IPS-NIHi11 (cell line): ENCODE results near the gene NOS1AP.
"Not testable (repeated sequence)": the region's sequence is repeated elsewhere in the genome, so short reads cannot be mapped to it uniquely, and the experiment has no call there.

Source experiments
- DNase-seq: peaks from one replicate; pipeline ENCODE4 v3.0.0; 2012; ENCODE audit warnings: mixed read lengths, low spot score

Gene NOS1AP

GRCh38 chr1:162169031-162169790 lies 99.7 kb downstream of the NOS1AP start:
- DNase-seq = no peak

GRCh38 chr1:162171111-162171510 lies 101.6 kb downstream of the NOS1AP start:
- no peak for DNase-seq

GRCh38 chr1:162172311-162173102 lies 103.0 kb downstream of the NOS1AP start:
- DNase-seq = no peak

GRCh38 chr1:162173607-162174006 lies 104.1 kb downstream of the NOS1AP start:
- not testable (repeated sequence) for DNase-seq

GRCh38 chr1:162174027-162174426 lies 104.5 kb downstream of the NOS1AP start:
- not testable (repeated sequence) for DNase-seq

- DNase-seq = peak; percentile 48
Observed at GRCh38 chr1:162175379-162176081, 106.0 kb downstream of the NOS1AP start.

GRCh38 chr1:162177126-162177525 lies 107.6 kb downstream of the NOS1AP start:
- no peak for DNase-seq

- no peak for DNase-seq
Observed at GRCh38 chr1:162178432-162178831, 108.9 kb downstream of the NOS1AP start.

GRCh38 chr1:162179121-162179520 lies 109.6 kb downstream of the NOS1AP start:
- DNase-seq = no peak

GRCh38 chr1:162180813-162181212 lies 111.3 kb downstream of the NOS1AP start:
- no peak for DNase-seq

GRCh38 chr1:162182090-162182489 lies 112.6 kb downstream of the NOS1AP start:
- DNase-seq = no peak

- DNase-seq = no peak
Observed at GRCh38 chr1:162185314-162186025, 116.0 kb downstream of the NOS1AP start.

GRCh38 chr1:162186026-162186374 lies 116.5 kb downstream of the NOS1AP start:
- no peak for DNase-seq

GRCh38 chr1:162186406-162186805 lies 116.9 kb downstream of the NOS1AP start:
- no peak for DNase-seq

GRCh38 chr1:162187687-162188276 lies 118.3 kb downstream of the NOS1AP start:
- DNase-seq = no peak

- no peak for DNase-seq
Observed at GRCh38 chr1:162189345-162189744, 119.9 kb downstream of the NOS1AP start.

- DNase-seq = no peak
Observed at GRCh38 chr1:162191396-162192305, 122.2 kb downstream of the NOS1AP start.

GRCh38 chr1:162192306-162192678 lies 122.8 kb downstream of the NOS1AP start:
- no peak for DNase-seq

GRCh38 chr1:162192763-162193162 lies 123.3 kb downstream of the NOS1AP start:
- DNase-seq = no peak

- no peak for DNase-seq
Observed at GRCh38 chr1:162193221-162193620, 123.7 kb downstream of the NOS1AP start.

- DNase-seq = no peak
Observed at GRCh38 chr1:162193815-162194214, 124.3 kb downstream of the NOS1AP start.
